ENCODE data around the gene EFEMP1. TPM values are rescaled to one million over a fixed set of nuclear protein-coding genes. Genes with fewer than 3 reads are reported as not detected.

EFEMP1 gene
- total and polyA plus RNA-seq, 2 experiments from 2014 or later, result 54.6 to 63.4 TPM

- Histone ChIP-seq H3K9me3 (ENCODE audit: low read depth) (no peaks in the 10 kb centered on the region), H2AFZ (no peak overlapping the region), H3K27me3 (peaks cover 18% of the 10 kb centered on the region), H3K9me2 (replicated peaks; ENCODE audit: insufficient read depth) (no peaks in the 10 kb centered on the region), H3K4me1 (ENCODE audit: insufficient read depth) (no peaks in the 10 kb centered on the region), H3K79me2 (no peaks in the 10 kb centered on the region), H3K4me3 (no peak overlapping the region), H3K36me3 (replicated peaks; ENCODE audit: insufficient read depth, low read depth) (no peaks in the 10 kb centered on the region), H4K20me1 (ENCODE audit: insufficient read depth, poor library complexity, severe bottlenecking) (no peaks in the 10 kb centered on the region), H3K4me2 (no peak overlapping the region), H3K27ac (no peak overlapping the region)
- WGBS (ENCODE audit: low lambda C conversion rate, missing lambda C conversion rate), result 56% methylated on average over 3 of the region's 3 CpGs
- DNase-seq (ENCODE audit: low spot score), result no peak
- TF ChIP-seq EZH2 (IDR thresholded peaks at IDR 0.05; ENCODE audit: borderline replicate concordance) (no peak), EZH2phosphoT487 (IDR thresholded peaks at IDR 0.05; ENCODE audit: low read depth, severe bottlenecking, unreplicated experiment) (no peak), CTCF (IDR thresholded peaks at IDR 0.05; ENCODE audit: poor library complexity) (no peak)
Measured at GRCh38 chr2:55931281-55931680, 7.7 kb upstream of the EFEMP1 start.

GRCh38 chr2:55929476-55929875 is 5.9 kb upstream of the EFEMP1 start:
- no peaks in the 10 kb centered on the region for H3K9me3 ChIP-seq (ENCODE audit: low read depth)
- TF ChIP-seq CTCF (IDR thresholded peaks at IDR 0.05; ENCODE audit: poor library complexity) (no peak), EZH2 (IDR thresholded peaks at IDR 0.05; ENCODE audit: borderline replicate concordance) (no peak), EZH2phosphoT487 (IDR thresholded peaks at IDR 0.05; ENCODE audit: low read depth, severe bottlenecking, unreplicated experiment) (no peak)
- no peak overlapping the region for H3K4me3 ChIP-seq
- no peak overlapping the region for H3K27ac ChIP-seq
- H3K9me2 ChIP-seq (replicated peaks; ENCODE audit: insufficient read depth), result no peaks in the 10 kb centered on the region
- WGBS (ENCODE audit: low lambda C conversion rate, missing lambda C conversion rate), result 92% methylated on average over 3 of the region's 3 CpGs
- no peaks in the 10 kb centered on the region for H3K79me2 ChIP-seq
- no peaks in the 10 kb centered on the region for H3K4me1 ChIP-seq (ENCODE audit: insufficient read depth)
- H3K27me3 ChIP-seq, result peaks cover 31% of the 10 kb centered on the region
- H3K4me2 ChIP-seq, result no peak overlapping the region
- H4K20me1 ChIP-seq (ENCODE audit: insufficient read depth, poor library complexity, severe bottlenecking), result no peaks in the 10 kb centered on the region
- no peak overlapping the region for H2AFZ ChIP-seq
- H3K36me3 ChIP-seq (replicated peaks; ENCODE audit: insufficient read depth, low read depth), result no peaks in the 10 kb centered on the region
- no peak for DNase-seq (ENCODE audit: low spot score)

GRCh38 chr2:55926974-55927373 is 3.4 kb upstream of the EFEMP1 start:
- H3K36me3 ChIP-seq (replicated peaks; ENCODE audit: insufficient read depth, low read depth), result no peaks in the 10 kb centered on the region
- TF ChIP-seq EZH2 (IDR thresholded peaks at IDR 0.05; ENCODE audit: borderline replicate concordance) (no peak), CTCF (IDR thresholded peaks at IDR 0.05; ENCODE audit: poor library complexity) (no peak), EZH2phosphoT487 (IDR thresholded peaks at IDR 0.05; ENCODE audit: low read depth, severe bottlenecking, unreplicated experiment) (no peak)
- H2AFZ ChIP-seq, result no peak overlapping the region
- H3K4me1 ChIP-seq (ENCODE audit: insufficient read depth), result no peaks in the 10 kb centered on the region
- no peak for DNase-seq (ENCODE audit: low spot score)
- no peak overlapping the region for H3K4me3 ChIP-seq
- no peaks in the 10 kb centered on the region for H3K9me2 ChIP-seq (replicated peaks; ENCODE audit: insufficient read depth)
- no peaks in the 10 kb centered on the region for H3K79me2 ChIP-seq
- 77% methylated on average over 1 of the region's 1 CpG for WGBS (ENCODE audit: low lambda C conversion rate, missing lambda C conversion rate)
- H3K9me3 ChIP-seq (ENCODE audit: low read depth), result no peaks in the 10 kb centered on the region
- H3K27ac ChIP-seq, result no peak overlapping the region
- H4K20me1 ChIP-seq (ENCODE audit: insufficient read depth, poor library complexity, severe bottlenecking), result no peaks in the 10 kb centered on the region
- peaks cover 48% of the 10 kb centered on the region for H3K27me3 ChIP-seq
- no peak overlapping the region for H3K4me2 ChIP-seq

GRCh38 chr2:55926246-55926645 is 2.7 kb upstream of the EFEMP1 start:
- TF ChIP-seq EZH2phosphoT487 (IDR thresholded peaks at IDR 0.05; ENCODE audit: low read depth, severe bottlenecking, unreplicated experiment) (no peak), EZH2 (IDR thresholded peaks at IDR 0.05; ENCODE audit: borderline replicate concordance) (no peak), CTCF (IDR thresholded peaks at IDR 0.05; ENCODE audit: poor library complexity) (no peak)
- no peak overlapping the region for H3K4me3 ChIP-seq
- no peaks in the 10 kb centered on the region for H4K20me1 ChIP-seq (ENCODE audit: insufficient read depth, poor library complexity, severe bottlenecking)
- no peaks in the 10 kb centered on the region for H3K9me2 ChIP-seq (replicated peaks; ENCODE audit: insufficient read depth)
- no peak for DNase-seq (ENCODE audit: low spot score)
- no peaks in the 10 kb centered on the region for H3K9me3 ChIP-seq (ENCODE audit: low read depth)
- H3K4me1 ChIP-seq (ENCODE audit: insufficient read depth), result no peaks in the 10 kb centered on the region
- no peak overlapping the region for H2AFZ ChIP-seq
- H3K4me2 ChIP-seq, result no peak overlapping the region
- no peaks in the 10 kb centered on the region for H3K36me3 ChIP-seq (replicated peaks; ENCODE audit: insufficient read depth, low read depth)
- WGBS (ENCODE audit: low lambda C conversion rate, missing lambda C conversion rate), result 22% methylated on average over 1 of the region's 1 CpG
- no peaks in the 10 kb centered on the region for H3K79me2 ChIP-seq
- H3K27ac ChIP-seq, result no peak overlapping the region
- H3K27me3 ChIP-seq, result peaks cover 42% of the 10 kb centered on the region

Measured in hepatocyte (in vitro differentiated cells).